Stimulated activated CD4-positive, alpha-beta T cell treated with anti-CD3 and anti-CD28 coated beads, TNF-alpha, amount 100 ng/mL, for 4 hours (primary cell): ENCODE results near the gene RHOG.

Experiments
- DNase-seq, 3 experiments: peaks; one replicate each; pipeline ENCODE4 v3.0.0-alpha.2; 2020; ENCODE audit warnings: low read depth in 3 of 3

Gene RHOG

DNA sequence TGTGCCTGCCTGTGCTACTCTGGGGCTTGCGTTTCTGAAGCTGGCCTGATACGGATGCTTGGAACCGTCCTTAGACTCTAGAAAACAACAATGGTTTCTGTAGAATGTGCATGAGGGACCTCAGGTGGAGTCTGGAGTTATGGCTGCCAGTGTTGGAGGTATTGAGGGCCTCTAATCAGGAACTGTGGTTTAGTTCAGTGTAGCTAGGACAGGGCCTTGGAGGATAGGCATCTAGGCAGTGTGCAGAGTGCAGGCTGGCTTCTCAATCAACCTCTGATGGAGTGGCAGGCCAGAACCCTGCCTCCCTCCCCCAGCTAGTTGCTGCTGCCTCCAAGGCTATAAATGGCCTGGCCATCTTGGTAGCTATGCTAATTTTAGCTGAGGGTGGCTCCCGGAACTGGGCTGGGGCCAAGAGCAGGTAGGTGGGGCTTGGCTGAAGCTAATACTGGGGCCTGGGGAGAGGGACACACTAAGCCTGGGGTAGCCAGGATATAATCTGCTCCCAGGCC lies 18.7 kb upstream of the RHOG start:
- no peak for DNase-seq

DNA sequence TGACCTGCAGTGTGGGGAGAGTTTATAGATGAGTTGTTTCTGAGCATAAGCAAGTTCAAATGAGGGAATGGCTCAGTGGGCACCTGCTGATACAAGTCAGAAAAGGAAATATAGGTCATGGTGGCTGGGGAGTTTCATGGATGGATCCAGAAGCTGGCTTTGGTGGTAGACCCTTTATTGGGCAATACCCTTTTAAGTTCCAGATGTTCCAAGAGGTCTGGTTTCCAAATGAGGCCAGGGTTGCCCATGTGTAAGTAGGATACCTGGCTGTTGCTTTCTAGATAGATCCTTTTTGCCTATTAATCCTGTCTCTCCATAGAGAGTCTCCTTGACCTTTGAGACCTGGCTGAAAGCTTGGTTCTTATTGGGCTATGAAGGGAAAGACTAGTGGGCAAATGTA lies 16.9 kb upstream of the RHOG start:
- no peak for DNase-seq

DNA sequence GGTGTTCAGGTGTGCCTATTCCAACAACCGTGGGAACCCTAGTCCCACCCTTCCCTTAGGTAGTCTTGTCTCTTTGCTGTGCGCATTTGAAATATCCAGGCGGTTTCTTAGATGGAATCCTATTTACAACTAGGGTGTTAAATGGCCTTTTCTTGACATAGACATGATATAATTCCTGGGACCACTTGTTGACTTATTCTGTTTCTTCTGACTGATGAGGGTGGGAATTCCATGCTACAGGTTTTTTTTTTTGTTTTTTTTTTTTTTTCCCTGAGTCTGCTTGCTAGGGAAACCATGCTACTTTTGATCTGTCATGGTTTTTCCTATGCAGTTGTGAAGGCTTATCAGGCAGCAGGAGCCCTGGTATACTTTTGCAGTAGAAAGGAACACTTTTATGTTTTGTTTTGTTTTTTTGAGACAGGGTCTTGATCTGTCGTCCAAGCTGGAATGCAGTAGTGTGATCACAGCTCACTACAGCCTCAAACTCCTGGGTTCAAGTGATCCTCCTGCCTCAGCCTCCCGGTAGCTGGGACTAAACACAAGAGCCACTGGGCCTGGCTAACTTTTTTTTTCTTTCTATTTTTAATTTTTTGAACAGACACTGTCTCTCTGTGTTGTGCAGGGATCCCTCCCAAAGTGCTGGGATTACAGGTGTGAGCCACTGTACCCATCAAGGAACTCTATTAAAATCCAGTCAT lies 16.2 kb upstream of the RHOG start:
- DNase-seq: no peak

DNA sequence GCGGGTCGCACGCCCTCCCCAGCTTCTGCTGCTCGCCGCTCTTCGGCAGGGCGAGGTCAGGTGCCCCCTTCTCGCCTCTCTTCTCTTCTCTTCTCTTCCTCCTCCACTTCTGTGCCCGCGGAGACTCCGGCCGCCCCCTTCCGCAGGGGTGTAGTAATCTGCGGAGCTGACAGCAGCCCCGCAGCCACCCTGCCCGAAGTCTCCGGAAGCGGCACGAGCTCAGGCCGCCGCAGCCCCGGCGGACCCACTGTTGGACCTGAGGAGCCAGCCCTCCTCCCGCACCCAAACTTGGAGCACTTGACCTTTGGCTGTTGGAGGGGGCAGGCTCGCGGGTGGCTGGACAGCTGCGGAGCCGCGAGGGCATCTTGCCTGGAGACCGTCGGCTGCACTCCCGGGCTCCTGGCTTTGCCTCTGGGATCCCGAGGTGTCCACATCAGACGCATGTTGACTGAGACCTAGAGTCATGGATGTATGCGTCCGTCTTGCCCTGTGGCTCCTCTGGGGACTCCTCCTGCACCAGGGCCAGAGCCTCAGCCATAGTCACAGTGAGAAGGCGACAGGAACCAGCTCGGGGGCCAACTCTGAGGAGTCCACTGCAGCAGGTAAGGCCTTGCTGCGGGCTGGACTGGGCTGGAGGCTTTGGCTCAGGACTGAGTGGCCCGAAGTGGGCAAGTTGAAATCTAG lies 15.2 kb upstream of the RHOG start:
- DNase-seq: no peak

DNA sequence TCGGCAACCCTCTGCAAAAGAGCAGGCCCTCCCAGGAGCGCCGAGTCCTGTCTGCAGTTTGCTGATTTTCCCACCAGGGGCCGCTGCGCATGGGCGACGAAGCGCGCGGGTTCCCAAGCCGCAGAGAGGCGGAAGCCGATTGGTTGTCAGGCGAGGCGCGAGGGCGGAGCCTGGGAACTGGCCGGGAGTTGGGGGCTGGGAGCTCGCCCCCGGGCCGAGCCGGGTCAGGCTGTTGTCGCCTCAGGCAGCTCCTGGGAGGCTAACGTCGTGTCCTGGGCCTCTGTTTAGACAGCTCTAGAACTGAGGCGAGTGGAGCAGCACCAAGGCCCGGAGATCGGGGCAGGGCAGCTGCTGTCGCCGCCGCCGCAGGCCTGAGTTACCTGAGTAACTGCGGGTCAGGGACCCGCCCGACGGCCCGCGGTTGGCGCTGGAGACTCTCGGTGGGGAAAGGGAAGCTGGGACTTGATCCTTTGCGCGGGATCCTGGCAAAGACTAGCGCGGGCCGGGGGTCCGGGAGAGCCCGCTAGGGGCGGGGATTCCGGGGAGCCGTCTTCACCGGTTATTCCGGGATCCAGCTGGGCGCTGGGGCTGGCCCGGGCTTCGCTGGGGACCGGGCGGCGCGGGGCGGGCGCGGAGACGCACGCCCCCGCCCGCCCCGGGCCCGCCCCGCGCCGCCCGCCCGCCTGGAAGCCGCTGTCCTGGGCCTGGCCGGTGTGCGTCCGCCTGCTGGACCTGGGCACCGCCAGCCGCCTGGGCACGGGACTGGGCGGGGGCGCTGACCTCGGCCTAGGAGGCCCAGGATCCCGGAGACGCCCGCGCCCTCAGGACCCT lies 14.4 kb upstream of the RHOG start, which contains the start of gene STIM1:
Gene STIM1, plus strand, starts transcription at position 688 of the 831 bp plus-strand sequence. CDS start 607 bp downstream, outside the sequence.
- DNase-seq: peak; percentile 95 to 98 (median 96)

DNA sequence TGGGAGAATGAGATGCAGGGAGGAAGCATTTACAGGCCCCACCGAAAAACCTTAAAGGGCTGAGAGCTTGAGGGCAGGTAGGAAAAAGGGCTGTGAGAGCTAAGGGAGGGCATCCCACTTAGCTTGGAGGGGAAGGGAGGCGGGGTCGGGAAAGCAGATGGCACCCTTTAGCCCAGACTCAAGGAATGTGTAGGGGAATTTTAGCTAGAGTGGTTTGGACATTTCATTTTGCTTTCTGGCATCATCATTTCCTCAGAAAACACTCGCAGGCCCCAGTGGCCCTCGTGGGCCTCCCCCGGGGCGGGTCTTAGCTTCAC lies 13.9 kb upstream of the RHOG start:
- DNase-seq: no peak

DNA sequence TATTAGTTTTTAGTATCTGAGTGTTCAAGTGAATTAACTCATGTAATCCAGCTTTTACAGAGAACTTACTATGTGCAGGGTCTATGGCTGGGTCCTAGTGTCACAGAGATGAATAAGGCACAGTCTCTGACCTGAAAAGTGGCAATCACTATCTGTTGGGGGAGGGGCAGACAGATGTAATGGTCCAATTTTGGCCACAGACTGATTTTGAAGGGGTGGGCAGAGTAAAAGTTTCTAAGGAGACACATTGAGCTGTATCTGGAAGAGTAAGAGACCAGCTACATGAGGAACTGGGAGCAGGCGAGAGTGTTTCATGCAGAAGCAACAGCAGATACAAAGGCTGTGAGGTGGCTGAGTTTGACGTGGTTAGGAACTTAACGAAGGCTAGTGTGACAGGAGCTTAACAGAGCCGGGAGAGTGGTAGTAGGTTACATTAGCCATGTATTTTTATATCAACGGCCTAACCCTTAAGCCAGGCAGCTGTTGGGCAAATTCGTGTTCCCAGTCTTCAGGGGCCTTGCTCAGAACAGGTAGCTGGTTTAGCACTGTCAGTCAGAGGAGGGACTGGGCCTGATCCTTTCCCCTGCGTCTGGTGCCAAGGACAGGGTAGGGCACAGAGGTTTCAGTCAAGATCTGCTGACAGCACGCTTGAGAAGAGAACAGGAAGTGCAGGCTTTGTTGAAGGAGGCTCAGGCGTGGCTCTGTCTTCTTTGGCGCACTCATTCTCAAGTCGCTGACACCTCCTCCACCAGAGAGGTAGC lies 13.3 kb upstream of the RHOG start:
- DNase-seq: peak in 2 of 3 experiments; percentile 46 to 48

DNA sequence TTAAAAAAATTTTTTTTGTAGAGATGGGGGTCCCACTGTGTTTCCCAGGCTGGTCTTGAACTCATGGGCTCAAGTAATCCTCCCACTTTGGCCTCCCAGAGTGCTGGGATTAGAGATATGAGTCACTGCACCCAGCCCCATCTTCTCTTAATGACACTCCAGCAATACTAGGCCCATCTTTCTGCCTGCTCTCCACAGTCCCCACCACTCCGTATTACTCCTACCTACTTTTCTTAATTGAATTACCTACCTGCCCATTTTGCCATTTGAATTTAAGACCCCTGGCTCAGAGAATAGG lies 12.7 kb upstream of the RHOG start:
- DNase-seq: no peak

DNA sequence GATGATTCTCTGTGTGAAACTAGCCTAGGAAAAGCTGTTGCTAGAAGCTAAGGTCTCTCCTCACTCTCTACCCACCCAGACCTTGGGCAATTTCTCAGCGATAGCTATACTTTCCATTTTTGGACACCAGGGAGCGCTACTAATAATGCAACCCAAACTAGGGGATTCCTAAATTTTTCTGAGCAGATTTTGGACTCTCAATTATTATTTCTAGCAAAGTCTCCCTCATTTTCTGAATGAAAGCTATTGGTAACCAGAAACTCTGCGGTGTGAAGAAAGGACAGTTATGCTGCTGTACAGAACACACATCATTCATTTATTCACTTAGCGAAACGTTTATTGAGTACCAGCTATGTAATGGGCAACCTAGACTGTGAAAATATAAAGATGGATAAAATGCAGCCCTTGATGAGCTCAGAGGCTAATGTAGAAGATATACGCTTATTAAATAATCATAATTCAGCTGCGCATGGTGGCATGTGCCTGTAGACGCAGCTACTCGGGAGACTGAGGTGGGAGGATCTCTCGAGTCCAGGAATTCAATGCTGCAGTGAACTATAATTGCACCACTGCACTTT lies 8.6 kb upstream of the RHOG start:
- DNase-seq: peak in 1 of 3 experiments; percentile 40

DNA sequence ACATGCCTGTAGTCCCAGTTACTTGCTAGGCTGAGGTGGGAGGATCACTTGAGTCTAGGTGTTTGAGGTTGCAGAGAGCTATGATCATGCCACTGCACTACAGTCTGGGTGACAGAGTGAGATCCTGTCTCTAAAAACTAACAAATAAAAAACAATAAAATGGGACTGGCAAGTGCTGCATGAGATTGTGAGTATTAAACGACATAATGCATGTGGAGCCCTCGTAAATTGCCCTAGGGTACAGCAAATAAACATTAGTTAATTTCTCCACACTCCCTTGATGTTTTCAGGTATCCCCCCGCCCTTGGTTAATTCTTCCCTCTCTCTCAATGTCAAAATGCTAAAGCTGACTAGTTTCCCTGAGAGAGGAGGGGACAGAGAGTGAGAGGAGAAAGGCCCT lies 4.9 kb upstream of the RHOG start:
- DNase-seq: no peak

DNA sequence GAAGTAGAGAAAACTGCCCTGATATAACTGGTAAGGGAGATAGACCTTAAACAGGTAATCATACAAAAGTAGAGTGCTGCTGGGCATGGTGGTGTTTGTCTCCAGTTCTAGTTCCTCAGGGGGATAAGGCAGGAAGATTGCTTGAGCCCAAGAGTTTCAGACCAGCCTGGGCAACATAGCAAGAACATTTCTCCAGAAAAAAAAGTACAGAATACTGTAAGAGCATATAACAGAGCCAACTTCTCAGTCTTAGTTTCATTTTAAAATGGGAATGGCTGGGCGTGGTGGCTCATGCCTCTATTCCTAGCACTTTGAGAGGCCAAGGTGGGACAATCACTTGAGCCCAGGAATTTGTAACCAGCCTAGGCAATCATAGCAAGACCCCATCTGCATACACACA lies 4.5 kb upstream of the RHOG start:
- DNase-seq: no peak

DNA sequence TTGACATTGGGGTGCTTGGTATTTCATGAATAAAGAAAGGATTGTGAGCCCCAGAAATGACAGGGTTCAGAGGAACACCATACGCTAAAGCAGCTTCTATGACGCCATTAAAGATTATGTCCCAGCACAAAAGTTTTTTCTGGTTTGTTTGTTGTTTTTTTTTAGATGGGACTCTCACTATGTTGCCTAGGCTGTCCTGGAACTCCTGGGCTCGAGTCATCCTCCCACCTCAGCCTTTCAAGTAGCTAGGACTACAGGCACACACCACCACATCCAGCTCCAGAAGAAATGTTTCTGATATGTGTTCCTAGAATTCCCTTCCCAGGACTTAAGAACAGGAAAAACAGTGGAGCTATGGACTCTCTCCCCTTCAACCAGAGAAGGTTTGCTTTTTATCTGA lies 2.6 kb upstream of the RHOG start:
- DNase-seq: no peak

DNA sequence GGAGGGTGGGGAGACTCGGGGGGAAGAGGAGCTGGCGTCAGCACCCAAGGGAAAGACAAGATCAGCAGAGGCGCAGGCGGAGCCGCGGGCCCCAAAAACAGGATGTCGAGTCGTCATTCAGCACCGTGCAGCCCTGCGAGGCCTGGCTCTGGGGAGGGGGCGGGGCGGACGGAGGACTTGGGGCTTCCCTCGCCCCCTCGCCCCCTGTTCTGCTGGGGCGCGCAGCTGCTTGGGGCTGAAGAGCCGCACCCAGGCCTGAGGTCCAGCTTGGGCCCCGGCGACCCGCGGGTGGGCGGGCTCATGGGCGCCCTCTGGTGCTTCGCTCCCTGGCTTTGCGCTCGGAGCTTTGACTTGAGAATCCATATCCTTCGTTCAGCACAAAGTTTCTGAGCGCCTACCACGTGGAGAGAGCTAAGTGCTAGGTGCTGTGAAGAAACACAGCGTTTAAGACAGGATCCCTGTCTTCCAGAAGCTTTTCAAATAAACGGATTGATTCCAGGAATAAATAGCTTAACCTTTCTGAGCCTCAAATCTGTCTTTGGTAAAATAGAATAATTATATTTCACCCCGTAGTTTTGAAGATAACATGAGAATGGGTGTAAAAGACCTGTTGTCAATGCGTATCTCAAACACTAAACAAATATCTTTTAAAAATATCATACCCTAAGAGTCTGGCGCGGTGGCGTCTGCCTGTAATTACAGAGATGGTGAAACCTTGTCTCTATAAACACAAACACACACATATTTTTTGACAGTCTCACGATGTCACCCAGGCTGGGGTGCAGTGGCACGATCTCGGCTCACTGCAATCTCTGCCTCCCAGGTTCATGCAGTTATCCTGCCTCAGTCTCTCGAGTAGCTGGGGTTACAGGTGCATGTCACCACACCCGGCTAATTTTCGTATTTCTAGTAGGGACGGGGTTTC lies 929 bp upstream of the RHOG start:
- peak; percentile 92 to 94 (median 93) for DNase-seq

DNA sequence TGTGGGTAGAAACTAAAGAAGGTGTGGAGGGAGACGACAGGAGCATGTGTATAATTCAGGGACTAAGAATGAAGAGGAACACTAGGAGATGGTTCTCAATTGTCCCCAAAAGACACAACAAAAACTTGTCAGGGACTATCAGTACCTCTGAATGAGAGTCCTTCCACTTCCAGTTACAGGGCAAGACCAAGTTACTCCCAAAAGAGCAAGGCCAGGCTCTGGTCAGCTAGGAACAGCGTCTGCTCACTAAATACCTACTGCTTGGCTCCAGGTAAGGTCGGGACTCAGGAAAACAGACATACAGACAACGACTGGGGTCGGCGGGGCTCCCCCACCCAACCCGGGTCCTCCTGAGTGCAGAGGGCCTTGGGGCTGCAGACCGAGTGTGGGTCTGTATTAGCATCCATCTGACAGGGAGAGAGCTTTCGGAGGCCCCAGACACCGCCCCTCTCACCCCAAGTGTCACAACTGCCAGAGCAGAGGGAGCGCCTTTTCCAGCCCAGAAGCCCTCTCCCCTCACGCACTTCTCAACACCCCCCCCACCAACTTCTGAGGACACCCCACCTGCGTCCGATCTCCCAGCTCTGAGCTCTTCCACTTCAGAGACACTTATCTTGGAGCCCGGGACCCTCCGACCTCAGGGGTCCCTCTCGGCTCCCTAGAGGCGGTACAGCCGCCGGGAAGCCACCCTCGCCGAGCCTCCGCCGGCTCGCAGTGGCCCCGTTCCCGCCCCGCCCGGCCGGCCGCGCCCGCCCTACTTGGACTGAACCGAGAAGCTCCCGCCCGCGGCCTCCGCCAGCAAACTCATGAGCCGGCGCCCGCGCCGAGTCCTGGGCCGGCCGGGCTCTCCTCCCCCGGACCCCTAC lies 522 bp downstream of the RHOG start:
- no peak for DNase-seq

DNA sequence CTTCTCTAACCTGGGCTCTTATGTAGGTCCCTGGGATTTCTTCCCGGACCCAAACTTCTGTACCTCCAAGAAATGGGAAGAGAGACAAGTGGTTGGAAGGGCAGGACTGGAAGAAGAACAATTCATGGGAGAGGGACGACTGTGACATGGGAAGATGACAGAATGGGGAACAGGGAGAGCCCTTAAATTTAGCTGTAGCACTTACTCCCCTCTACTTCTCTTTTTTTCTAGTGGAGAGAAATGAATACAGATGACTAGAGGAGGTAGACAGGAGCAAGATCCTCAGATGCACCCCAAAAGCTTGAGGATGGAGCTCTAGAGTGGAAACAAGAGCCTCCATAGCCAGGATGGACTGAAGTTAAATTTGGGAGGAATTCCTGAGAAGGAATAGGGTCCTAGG lies 2.3 kb downstream of the RHOG start:
- no peak for DNase-seq

DNA sequence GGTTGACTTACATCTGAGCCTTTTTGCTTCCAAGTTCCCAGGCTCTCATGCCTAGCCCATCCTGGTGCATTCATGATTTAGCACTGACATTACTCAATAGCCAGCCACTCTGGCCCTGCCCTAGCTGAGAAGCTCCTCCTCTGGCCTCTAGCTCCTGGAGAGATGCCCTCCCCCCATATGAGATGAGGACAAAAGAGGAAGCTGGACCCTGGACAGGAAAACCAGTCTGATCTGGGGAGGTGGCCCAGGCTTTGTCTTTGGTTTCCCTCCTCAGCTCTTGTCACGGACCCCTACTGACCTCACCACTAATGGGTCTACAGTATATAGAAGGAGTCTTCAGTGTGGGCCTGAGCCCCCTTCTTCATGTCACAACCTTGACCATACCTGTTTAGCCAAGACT lies 3.0 kb downstream of the RHOG start:
- no peak for DNase-seq

DNA sequence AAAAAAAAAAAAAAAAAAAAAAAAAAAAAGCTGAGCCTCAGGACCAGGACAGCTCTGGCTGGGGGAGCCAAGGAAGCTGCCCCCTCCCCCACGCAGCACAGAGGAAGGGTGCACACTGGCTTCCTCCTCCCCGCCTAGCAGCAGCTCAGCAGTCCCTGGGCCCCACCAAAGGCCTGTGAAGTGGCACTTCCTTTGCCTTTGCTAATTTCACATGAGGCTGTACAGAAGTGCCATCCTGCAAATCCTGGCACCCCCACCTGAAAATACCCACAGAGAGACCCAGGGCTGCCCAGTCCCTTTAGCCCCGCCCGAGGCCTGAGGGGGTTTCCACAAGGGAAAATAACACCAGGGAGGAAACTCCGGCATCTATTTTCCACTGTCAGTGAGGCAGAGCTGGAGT lies 3.9 kb downstream of the RHOG start:
- peak in 1 of 3 experiments; percentile 24 for DNase-seq

DNA sequence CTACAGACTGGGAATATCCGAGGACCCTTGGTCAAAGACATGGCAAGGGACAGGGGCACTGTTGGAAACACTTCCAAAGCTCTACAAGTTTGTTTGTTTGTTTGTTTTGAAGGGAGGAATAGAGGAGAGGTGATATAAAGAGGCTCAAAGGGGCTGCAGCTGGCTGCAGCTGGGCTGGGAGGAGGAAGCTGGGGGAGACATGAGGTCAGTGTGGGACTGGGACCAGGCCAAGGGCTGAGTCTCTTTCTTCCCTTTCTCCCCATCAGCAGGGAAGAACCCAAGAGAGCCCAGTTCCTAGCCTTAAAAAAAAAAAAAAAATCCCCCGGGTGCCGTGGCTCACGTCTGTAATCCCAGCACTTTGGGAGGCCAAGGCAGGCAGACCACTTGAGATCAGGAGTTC lies 5.0 kb downstream of the RHOG start:
- DNase-seq: no peak

DNA sequence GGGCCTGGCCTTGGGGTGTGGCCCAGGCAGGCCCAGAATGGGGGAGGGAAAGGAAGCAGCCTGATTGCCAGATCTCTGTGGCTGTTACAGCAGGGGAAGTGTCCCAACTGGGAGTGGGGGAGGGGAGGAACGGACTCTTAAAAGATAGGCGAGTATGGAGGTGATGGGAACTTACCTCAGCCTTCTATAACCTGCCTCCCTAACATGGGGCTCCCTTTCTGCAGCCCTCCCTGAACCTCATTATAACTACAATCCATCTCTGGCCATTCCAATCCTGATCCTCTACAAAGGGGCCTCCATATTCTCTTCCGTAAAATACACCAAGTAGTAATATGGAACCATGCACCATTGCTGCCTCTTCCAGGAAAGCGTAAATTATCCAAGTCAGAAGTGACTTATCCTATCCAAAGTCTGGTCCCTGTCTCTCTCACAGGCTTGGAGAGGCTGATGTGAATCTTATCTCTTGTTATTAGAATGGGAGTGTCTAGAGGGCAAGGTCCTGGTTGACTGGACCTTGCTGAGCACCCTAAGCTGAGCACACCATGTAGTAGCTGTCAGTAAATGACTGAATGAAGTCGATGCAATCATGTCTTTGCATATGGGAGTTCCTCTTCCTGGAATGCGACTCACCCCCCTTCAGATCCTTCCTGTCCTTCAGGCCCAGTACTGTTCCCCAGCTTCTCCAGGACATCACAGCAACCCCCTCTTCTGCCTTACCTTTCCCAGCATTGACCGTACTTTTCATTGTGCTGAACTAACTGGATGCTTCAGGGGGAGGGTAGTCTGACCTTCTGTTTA lies 5.9 kb downstream of the RHOG start:
- DNase-seq: no peak
